ENCODE data around the gene KANSL1. TPM values are rescaled to one million over a fixed set of nuclear protein-coding genes. Genes with fewer than 3 reads are reported as not detected.

KANSL1 gene
- polyA plus RNA-seq, 5 donors: 61.6 to 128 (median 72.8) TPM

- no peak for DNase-seq
Observed at GRCh38 chr17:46141645-46142044, 51.6 kb downstream of the KANSL1 start.

GRCh38 chr17:46140645-46141197 is 52.5 kb downstream of the KANSL1 start:
- no peak for DNase-seq

GRCh38 chr17:46139432-46140210 is 53.6 kb downstream of the KANSL1 start:
- DNase-seq: no peak

- DNase-seq: no peak
Observed at GRCh38 chr17:46138473-46138872, 54.8 kb downstream of the KANSL1 start.

DNA sequence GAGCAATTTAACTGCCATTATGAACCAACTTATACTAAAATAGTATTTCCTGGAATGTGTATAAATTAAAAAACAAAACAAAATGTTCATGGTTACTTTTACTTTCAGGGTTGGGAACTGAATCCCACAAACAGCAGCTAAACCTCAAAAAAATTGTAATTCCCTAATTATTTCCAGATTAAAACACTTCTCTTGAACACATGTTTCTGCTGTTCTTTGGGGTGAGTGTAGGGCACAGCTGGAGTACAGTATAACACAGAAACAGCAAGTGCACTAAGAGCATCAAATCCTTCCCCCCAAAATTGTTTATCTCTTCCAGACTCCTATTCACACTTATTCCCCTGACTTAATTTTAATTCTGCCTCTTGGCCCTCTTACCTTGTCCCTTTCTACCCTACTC is 56.4 kb downstream of the KANSL1 start:
- DNase-seq: no peak

GRCh38 chr17:46135879-46136563 is 57.2 kb downstream of the KANSL1 start:
- DNase-seq: no peak

- DNase-seq: no peak
Observed at GRCh38 chr17:46135126-46135812, 58.0 kb downstream of the KANSL1 start.

GRCh38 chr17:46129302-46129701 is 63.9 kb downstream of the KANSL1 start:
- no peak for DNase-seq

DNA sequence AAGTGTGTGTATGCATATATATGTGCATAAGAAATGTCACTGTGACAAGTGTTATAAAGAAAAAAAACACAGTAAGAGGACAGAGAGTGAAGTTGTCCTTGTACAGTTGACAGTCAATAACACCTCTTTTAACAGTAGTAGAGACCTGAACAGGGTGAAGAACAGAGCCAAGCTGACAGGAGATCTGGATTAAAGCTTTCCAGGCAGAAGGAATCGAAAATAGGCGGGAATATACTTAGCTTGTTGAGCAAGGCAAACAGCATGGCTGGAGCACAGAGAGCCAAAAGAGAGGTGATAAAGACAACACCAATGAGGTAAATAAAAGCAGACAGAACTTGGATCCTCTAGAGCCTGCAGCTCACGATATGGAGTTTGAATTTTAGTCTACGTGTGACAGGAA is 64.8 kb downstream of the KANSL1 start:
- DNase-seq: no peak

DNA sequence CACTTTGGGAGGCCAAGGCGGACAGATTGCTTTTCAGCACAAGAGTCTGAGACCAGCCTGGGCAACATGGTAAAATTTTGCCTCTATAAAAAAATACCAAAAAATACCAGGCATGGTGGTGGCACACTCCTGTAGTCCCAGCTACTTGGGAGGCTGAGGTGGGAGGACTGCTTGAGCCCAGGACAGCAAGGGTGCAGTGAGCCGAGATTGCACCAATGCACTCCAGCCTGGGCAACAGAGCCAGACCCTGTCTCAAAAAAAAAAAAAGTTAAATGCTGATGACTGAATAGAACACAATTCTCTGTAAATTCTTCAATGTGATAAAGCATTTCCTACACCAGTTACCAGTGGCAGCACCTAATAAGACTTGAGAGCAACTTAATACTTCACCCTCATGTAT is 65.7 kb downstream of the KANSL1 start:
- DNase-seq: no peak

GRCh38 chr17:46126840-46127239 is 66.4 kb downstream of the KANSL1 start:
- no peak for DNase-seq

DNA sequence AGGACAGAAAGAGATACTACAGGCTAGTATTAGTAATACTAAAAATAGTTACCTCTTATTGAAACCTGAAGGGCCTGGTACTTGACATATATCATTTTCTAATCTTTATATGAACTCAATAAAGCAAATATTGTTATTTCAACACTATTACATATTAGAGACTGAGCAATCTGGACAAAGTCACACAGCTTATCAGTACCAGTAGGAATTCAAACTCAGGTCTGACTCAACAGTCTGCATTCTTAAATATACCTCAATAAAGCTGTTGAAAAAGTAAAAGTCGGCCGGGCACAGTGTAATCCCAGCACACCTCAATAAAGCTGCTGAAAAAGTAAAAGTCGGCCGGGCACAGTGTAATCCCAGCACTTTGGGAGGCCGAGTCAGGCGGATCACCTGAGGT is 67.4 kb downstream of the KANSL1 start:
- no peak for DNase-seq

DNA sequence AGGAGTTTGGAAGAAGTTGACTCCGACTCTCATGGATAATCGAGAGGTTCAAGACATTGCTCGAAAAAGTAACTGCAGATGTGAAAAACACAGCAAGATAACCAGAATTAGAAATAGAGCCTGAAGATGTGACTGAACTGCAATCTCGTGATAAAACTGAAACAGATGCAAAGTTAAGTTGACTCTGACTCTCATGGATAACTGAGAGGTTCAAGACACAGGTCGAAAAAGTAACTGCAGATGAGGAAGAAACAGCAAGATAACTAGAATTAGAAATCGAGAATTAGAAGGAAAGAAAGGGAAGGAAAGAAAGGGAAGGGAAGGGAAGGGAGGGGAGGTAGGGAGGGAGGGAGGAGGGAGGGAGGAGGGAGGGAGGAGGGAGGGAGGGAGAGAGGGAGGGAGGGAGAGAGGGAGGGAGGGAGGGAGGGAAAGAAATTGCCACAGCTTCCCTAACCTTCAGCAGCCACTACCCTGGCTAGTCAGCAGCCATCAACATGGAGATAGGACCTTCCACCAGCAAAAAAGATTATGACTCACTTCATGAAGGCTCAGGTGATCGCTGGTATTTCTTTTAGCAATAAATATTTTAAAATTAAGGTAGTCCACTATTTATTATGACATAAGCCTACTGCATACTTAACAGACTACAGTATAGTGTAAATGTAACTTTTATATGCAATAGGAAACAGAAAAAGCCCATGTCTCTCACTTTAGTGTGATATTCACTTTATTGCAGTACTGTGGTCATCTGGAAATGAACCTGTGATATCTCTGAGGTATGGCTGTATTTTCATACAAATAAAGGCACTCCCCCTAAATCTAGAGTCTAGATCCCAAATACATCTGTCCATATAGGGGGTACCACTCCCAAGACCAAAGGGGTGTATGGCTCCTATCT is 68.3 kb downstream of the KANSL1 start:
- no peak for DNase-seq

GRCh38 chr17:46123607-46124006 is 69.6 kb downstream of the KANSL1 start:
- DNase-seq: no peak

DNA sequence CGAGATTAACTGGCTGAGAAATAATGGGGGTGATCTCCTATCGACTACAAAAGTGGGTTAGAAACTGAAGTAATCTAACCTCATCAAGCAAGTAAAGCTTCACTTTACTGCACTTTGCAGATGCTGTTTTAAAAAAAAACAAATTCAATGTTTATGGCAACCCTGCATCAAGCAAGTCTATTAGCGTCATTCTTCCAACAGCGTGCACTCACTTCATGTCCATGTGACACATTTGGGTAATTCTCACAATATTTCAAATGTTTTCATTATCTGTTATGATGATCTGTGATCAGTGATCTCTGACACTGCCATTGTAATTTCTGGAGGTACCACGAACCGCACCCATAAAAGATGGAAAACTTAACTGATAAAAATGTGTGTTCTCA is 70.8 kb downstream of the KANSL1 start:
- DNase-seq: no peak

DNA sequence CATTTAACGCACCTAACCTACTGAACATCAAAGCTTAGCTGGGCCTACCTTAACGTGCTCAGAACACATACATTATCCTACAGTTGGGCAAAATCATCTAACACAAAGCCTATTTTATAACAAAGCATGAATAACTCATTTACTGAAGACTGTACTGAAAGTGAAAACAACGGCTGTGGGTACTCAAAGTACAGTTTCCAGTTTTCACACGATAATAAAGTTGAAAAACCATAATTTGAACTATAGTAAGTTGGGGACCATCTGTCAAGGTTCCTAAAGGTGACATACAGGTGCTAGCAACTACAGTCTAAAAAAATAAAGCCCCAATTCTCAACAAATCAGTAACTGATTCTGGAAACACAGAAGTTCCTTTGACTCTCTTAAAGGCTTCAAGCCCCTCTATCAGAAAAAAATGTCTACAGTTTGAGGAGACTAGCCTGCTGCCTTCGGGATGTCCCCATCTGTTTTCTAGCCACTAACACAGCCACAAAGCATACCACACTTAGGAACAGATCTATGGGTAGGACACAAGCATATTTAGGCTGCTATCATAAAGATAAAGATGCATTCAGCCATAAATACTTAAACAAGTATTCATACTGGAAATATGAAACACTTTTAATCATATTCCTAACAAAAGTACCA is 71.3 kb downstream of the KANSL1 start:
- no peak for DNase-seq

- no peak for DNase-seq
Observed at GRCh38 chr17:46121165-46121764, 72.0 kb downstream of the KANSL1 start.

- no peak for DNase-seq
Observed at GRCh38 chr17:46120537-46120936, 72.7 kb downstream of the KANSL1 start.

GRCh38 chr17:46120078-46120477 is 73.2 kb downstream of the KANSL1 start:
- DNase-seq: no peak

DNA sequence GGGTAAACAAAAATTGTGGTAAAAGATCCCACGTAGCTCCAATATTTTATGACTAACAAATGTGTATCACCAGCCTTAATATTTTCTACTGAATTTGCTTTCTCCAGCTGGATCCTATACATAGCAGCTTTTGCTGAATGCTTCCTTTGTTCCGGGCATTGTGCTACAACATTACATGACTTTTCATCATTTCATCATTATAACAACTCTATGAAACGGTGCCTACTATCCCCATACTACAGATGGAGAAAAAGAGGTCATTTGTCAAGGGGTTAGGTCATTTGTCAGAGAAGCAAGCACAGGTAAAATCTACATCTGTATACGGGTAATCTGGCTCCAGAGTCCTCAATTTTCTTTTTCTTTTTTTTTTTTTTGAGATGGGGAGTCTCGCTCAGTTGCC is 74.3 kb downstream of the KANSL1 start:
- DNase-seq: no peak

Measured in right lung (tissue), 5 donors.